Stimulated activated CD8-positive, alpha-beta memory T cell treated with anti-CD3 and anti-CD28 coated beads, Interleukin-12 subunit alpha, Interleukin-12 subunit beta, amount 100 ng/mL, for 1 hour (primary cell): ENCODE data around the gene SLCO3A1.

Experiments
- DNase-seq: peaks from one replicate; pipeline ENCODE4 v3.0.0-alpha.2; 2020; ENCODE audit warnings: low read depth

The SLCO3A1 gene

GRCh38 chr15:91966194-91966552 lies 112.7 kb downstream of the SLCO3A1 start:
- DNase-seq: no peak

GRCh38 chr15:91967935-91968606 lies 114.6 kb downstream of the SLCO3A1 start:
- no peak for DNase-seq

- DNase-seq: no peak
These were observed 115.1 kb downstream of the SLCO3A1 start for GRCh38 chr15:91968610-91969009.

- DNase-seq: no peak
These were observed 116.6 kb downstream of the SLCO3A1 start for GRCh38 chr15:91970142-91970541.

DNA sequence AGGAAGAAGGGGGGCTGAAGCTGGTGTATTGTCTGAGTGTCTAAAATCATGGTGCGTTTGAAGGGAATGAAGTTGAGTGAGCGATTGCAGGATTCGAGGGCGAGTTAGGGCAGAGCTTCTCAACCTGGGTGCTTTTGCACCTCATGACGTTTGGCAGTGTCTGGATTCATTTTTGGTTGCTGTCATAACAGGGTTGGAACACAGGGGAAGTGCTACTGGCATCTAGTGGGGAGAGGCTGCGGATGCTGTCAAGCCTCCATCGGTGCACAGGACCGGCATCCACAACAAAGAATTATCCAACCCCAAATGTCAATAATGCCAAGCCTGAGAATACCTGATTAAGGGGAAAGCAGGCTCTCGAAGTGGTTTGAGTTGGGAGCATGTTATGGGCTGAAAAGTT lies 120.0 kb downstream of the SLCO3A1 start:
- no peak for DNase-seq

- DNase-seq: no peak
These were observed 120.8 kb downstream of the SLCO3A1 start for GRCh38 chr15:91974321-91974720.

DNA sequence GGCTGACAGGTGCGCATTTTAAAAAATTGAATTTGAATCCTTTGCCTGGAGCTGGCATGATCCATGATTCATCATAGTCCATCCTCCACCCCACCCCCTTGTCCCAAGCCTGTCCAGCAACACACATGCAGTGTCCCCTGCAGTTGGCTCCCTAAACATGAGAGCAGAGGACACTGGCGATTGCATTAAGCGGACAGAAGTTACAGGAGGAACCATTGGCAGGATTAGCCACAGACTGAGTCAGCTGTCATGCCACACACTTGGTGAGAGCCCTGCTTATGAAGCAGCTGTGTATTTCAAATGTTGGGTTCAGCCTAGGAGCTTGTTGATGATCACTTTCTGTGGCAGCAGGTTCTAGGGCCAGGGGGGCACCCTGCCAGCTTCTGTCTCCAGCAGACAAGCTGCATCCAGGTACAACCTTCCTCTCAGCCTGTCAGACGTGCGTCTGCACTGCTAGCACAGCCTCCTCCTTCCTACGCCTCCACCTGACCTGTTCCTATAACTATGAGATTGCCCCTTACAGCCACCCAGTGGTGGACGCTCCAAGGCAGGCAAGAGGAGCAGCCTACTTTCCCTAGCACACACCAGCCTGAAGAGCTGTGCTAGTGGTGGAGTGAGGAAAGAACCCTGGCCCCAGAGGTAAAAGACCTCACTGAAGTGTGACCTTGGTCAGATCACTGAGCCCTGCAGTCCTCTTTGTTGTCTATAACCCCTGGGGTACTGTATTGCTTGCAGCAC lies 121.9 kb downstream of the SLCO3A1 start:
- DNase-seq: no peak

- no peak for DNase-seq
These were observed 123.5 kb downstream of the SLCO3A1 start for GRCh38 chr15:91976966-91977365.

GRCh38 chr15:91980502-91981267 lies 127.2 kb downstream of the SLCO3A1 start:
- no peak for DNase-seq

GRCh38 chr15:91981821-91982800 lies 128.6 kb downstream of the SLCO3A1 start:
- no peak for DNase-seq

GRCh38 chr15:91983729-91984340 lies 130.3 kb downstream of the SLCO3A1 start:
- DNase-seq: no peak

DNA sequence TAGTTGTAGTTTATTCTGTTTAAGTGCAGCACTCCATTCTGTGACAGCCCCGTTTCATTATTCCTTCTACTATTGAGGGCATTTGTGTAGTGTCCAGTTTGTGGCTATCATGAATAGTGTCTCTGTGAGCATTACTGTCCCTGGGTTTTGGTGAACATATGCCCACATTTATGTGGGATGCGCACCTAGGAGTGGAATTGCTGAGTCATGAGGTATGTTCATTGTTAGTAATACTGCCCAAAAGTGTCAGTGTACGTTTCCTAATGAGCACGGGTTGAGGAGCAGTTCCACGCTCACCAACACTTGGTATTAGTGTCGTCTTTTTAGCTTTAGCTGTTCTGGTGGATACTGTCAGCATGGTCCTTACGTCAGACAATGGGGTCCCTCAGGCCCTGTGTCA lies 131.8 kb downstream of the SLCO3A1 start:
- no peak for DNase-seq

GRCh38 chr15:91988071-91988470 lies 134.6 kb downstream of the SLCO3A1 start:
- DNase-seq: no peak

DNA sequence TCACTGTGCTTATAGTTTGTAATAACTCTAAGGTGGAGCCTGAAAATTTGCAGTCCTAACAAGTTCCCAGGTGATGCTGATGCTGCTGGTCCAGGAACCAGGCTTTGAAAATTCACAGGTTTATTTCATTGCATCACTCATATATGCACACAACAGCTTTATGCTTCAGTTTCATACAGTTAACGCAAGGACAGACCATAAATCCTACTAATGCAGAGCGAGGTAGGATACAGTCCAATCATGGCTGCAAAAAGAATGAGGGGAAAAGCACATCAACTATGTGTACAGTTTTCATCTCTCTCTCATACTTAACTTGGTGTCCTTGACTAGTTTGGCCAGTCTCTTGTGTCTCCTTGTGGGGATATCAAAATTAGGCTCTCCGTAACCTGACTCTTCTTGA lies 135.1 kb downstream of the SLCO3A1 start:
- no peak for DNase-seq

- no peak for DNase-seq
These were observed 136.3 kb downstream of the SLCO3A1 start for GRCh38 chr15:91989821-91990220.

DNA sequence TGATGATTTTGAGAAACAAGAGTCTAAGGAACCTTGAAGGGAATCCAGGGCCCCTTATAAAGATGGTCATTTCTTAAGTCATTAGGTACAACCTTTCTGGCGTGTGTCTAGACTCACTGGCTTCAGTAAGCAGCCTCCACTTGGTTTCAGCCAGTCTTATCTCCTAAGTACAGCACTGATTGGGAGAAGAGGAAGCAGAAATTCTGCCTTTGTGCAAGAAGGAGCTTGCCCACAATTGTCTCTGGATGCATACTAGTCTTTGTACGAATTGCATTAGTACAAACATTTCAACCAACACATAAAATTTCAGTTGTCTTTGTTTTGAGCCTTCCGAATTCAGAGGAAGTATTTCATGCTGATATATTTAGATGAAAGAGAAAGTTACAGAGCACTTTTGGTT lies 139.4 kb downstream of the SLCO3A1 start:
- no peak for DNase-seq

- DNase-seq: no peak
These were observed 141.6 kb downstream of the SLCO3A1 start for GRCh38 chr15:91995146-91995545.

GRCh38 chr15:91997163-91997562 lies 143.7 kb downstream of the SLCO3A1 start:
- no peak for DNase-seq

DNA sequence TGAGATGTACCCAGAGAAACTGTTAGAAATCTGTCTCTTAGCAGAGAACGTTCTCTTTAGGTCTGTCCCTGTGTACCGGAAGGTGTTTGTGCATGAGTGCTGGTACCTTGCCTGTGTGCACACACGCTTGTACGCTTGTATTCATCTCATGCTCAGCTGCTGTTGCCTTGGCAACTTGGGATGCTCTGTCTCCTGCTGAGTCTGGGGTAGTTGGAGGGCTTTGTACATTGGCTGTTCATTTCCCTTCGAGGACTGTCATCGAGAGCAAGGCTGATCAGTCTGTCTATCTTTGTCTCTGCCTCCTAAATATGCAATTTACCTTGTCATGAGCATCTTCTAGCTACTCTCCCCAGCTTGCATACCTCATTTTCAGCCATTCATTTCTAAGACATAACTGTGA lies 147.2 kb downstream of the SLCO3A1 start:
- DNase-seq: no peak

DNA sequence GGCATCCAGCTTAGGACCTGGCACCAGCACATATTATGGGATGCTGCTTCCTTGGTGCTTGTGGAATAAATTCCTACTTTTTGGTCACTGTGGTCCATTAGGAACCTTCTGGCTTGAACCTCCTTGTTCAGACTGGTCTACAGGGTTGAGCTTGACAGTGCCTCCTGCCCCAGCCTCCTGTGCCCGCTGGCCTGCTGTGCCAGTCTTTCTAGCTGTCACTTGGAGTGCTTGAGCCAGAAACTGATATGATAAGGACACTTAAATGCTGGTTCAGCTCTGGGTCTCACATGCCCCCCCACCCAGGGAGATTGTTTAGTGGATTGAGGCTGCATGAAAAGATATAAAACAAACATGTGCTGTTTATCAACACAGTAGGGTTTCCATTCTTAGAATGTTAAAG lies 147.8 kb downstream of the SLCO3A1 start:
- no peak for DNase-seq

- DNase-seq: no peak
These were observed 149.2 kb downstream of the SLCO3A1 start for GRCh38 chr15:92002666-92003065.
